Stimulated activated CD4-positive, alpha-beta T cell treated with anti-CD3 and anti-CD28 coated beads, Interleukin-12 subunit alpha, Interleukin-12 subunit beta, amount 100 ng/mL, for 4 hours (primary cell): Measurements from ENCODE around the gene PCNX4.
"Not testable (repeated sequence)": the region's sequence is repeated elsewhere in the genome, so short reads cannot be mapped to it uniquely, and the experiment has no call there.

Source experiments
- DNase-seq: peaks from one replicate; pipeline ENCODE4 v3.0.0-alpha.2; 2020

PCNX4 gene

DNA sequence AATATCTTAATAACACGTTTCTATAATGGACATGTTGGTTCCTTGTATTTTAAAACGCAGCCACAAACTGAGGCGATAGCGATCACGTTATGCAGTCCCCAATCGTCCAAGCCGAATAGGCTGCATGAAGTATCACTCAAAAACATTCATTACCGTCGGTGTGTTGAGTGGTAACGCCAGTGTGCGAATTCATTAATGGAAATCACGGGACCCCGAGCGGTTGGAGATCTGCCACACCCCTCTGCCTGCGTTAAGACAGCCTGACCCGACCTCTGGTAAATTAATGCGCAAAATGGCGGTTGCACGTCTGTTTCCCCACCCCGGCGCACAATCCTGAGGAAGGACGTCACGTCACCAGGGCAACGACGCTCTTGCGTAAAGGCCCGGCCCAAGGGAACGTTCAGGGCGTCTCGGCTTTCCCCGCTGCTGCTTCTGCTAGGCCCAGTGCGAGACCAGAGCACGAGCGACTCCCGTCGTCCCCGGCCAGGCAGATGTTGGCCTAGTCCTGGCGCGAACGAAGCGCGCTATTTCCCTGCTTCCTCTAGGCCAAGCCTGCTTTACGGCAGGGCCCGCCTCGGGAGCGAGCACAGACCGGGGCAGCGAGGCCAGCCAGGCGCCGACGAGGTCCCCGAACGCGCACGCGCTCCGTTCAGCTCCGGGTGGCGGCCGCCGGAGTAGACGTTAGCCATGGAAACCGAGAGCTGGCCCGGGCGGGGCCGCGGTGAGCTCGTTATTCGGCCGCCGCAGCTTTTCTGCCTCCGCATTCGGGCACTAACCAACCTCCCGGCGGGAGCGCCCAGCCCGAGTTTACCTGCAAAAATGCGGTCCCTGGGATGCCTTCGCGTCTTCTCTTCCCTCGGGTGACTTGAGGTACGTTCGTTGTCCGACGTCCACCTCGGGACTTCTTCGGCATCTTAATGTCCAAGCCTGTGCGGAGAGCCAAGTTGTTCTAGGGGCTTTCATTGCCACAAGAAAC is at the start of gene PCNX4:
TSS of gene PCNX4 (plus strand) at position 374 of the 976 bp plus-strand sequence. CDS start 15,716 bp downstream, outside the sequence.
- DNase-seq: peak; percentile 87

GRCh38 chr14:60047976-60048375 is 43.7 kb upstream of the PCNX4 start:
- not testable (repeated sequence) for DNase-seq

DNA sequence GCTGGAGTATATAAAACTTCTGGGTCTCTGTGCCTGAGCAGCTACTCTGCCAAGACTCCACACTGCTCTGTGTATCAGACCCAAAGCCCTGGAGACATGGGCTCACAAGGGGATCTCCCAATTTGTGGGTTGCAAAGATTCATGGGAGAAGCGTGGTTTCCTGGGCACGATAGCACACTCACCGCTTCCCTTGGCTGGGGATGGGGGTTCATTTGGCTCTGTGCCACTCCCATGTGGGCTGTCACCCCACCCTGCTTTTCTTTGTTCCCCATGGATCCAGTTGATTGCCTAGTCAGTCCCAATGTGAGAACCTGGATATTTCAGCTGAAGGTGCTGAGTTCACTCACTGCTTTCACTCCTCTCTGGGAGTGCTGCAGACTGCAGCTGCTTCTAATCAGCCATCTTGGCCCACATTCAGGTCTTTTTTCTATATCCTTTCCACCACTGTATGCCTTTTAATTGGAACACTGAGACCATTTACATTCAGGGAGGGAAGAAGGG is 40.0 kb upstream of the PCNX4 start:
- DNase-seq: no peak

DNA sequence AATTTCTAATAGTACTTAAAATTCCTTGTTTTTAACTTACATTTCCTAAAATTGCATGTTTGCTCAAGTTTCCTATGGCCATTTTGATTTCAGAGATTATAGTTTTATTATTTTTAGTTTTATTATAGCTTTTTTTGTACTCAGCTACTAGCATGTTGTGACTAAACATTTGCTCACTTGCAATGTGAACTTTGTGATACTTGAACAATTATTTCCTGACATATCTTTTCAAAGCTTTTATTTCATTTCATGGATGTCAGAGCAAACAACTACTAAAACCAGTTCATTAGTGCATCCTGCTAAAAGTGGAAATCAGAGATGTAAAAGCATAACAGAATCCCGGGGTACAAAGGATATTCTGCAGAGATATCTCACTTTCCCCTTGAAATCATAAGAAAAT is 33.6 kb upstream of the PCNX4 start:
- DNase-seq: no peak

- DNase-seq: no peak
Measured at GRCh38 chr14:60061371-60061770, 30.4 kb upstream of the PCNX4 start.

GRCh38 chr14:60064491-60065072 is 27.1 kb upstream of the PCNX4 start:
- DNase-seq: no peak

DNA sequence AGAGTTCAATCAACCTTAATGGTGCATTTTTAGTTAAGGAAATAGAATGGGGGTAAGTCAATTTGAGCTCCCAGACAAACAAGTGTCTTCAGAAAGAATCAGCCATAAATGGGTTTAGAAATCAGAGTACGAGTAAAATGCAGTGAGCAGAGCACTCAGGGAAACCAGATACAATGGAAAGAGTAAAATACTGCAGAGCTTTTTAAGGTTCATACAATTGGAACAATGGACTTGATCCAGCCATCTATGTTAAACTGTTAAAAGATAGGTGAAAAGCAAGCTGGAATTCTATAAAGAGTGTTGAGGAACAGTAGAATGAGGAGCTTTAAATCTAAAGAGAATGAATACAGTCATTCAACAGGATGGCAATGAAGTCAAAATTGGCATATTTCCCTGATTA is 23.8 kb upstream of the PCNX4 start:
- DNase-seq: no peak

GRCh38 chr14:60079723-60080122 is 12.0 kb upstream of the PCNX4 start:
- DNase-seq: no peak

- DNase-seq: no peak
Measured at GRCh38 chr14:60085085-60085484, 6.6 kb upstream of the PCNX4 start.

DNA sequence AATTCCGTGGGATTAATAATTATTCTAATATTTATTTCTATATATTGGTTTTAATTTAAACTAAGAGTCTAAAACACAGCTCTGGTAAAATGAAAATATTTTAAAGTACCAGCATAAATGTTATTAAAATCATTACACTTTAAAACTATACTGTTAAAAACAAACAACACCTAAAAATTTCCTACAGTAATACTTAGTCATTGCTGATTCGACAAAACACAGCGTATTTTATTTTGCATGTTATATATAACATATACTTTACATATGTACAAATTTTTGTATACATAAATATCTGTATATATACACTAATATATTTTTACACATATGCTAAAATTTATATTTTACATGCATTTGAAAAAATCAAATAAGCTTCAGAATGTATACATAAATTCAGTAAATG is 6.0 kb upstream of the PCNX4 start:
- DNase-seq: no peak

DNA sequence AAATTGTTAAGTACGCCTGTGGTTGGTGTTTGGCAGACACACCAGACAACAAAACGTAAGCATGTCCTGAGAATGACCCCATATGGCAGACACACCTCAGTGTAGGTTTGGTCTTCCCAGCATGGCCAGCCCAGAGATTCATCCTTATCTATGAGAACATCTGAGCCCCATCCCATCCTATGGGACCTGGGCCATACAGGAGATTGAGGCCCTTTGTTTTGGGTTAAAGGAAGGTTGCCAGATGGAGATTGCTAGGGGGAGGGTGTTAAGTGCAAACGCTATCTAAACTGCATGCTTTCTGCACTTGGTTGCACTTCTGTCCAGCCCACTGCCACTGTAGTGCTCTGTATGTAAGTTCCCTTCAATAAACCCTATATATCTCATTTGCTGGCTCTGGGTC is 4.1 kb upstream of the PCNX4 start:
- DNase-seq: no peak

DNA sequence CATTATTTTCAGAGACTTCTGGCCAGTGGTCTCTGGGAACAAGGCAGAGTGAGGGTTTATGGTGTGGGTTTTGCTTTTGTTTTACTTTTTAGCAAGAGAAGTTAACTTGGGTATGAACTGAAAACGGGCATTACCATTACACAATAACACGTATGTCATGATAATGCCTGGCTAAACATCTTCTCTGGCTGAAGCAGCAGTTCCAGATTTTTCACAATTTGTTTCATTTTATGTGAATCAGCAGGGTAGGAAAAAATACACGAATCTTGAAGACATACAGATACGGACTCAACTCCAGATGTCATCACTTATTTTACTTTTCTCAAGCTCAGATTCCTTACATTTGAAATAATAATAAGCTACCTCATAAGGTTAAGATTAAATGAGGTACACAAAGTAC is 2.5 kb upstream of the PCNX4 start:
- DNase-seq: no peak

GRCh38 chr14:60090864-60091519 is 731 bp upstream of the PCNX4 start:
- no peak for DNase-seq

GRCh38 chr14:60092526-60092920 is 800 bp downstream of the PCNX4 start:
- no peak for DNase-seq

- DNase-seq: no peak
Measured at GRCh38 chr14:60093080-60093479, 1.4 kb downstream of the PCNX4 start.

DNA sequence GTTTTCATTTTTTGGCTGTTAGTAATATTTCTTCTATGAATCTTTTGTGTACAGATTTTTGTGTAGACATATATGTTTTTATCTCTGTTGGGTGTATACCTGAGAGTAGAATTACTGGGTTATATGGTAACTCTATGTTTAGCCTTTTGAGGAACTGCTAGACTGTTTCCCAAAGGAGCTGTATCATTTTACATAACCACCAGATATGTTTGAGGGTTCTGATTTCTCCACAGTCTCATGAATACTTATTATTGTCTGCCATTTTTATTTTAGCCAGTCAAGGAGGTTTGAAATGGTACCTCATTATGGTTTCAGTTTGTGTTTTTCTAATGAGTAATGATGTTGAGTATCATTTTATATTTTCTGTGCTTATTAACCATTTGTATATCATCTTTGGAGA is 1.9 kb downstream of the PCNX4 start:
- DNase-seq: no peak

DNA sequence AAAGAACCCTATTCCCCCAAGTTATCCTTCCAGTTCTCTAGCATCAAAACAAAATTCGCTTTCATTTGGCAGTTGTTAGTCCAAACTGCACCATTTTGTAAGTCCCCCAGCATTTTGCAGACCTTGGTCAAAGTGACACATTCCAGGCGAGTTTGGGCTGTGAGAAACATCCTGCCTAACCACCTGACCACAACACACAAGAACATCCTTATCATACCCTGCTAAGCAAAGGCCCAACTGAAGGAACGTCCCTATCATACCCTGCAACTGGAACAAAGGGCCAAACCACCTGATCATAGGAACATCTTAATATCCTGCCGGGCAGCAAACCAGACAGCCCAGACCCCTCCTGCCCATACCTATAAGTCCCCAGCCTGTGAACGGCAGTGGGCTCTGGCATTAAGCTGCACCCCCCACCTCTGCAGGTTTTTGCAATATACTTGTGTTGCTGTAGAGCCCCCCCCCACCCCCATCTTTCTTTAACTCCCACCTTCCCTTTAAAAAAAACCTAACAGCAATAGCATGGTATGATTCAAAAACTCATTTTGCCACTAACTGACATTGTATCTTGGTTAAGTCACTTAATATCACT is 2.7 kb downstream of the PCNX4 start:
- DNase-seq: no peak

DNA sequence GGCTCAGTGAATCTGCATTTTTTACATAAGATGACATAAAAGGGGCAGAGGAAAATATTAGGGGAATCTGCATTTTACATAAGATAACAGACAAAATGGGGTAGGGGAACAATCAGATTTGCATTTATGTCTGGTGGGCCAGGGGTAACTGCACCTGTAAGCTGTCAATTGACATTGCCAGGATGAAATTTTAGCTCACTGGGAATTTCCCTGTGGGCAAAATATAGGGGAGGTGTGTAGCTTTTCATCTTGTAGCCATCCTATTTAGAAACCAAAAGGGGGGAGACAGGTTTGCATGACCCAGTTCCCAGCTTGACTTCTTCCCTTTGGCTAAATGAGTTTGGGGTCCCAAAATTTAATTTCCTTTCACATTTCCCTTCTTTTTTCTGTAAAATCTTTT is 3.5 kb downstream of the PCNX4 start:
- DNase-seq: no peak

- no peak for DNase-seq
Measured at GRCh38 chr14:60095781-60096450, 4.2 kb downstream of the PCNX4 start.

GRCh38 chr14:60097974-60098373 is 6.3 kb downstream of the PCNX4 start:
- DNase-seq: no peak

DNA sequence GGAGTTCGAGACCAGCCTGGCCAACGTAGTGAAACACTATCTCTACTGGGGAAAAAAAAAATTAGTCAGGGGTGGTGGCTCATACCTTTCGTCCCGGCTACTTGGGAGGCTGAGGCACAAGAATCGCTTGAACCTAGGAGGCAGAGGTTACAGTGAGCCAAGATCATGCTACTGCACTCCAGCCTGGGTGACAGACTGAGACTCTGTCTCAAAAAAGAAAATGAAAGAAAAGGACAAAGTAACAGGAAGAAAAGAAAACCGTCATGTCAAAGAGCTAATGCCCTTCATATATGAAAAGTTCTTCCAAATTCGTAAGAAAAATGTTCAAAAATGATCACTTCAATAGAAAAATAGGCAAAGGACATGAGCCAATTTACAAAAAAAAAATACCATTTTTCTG is 8.1 kb downstream of the PCNX4 start:
- DNase-seq: not testable (repeated sequence)

DNA sequence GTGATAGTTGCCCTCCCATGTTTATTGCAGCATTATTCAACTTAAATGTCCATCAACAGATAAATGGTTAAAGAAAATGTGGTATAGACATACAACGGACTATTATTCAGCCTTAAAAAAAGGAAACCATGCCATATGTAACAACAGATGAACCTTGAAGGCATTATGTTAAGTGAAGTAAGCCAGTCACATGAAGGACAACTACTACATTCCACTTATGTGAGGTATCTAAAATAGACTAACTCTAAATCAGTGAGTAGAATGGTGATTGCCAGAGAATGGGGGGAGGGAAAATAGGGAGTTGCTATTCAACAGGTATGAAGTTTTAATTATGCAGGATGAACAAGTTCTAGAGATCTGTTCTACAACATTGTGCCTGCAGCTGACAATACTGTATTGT is 10.1 kb downstream of the PCNX4 start:
- DNase-seq: no peak

- no peak for DNase-seq
Measured at GRCh38 chr14:60102389-60102788, 10.7 kb downstream of the PCNX4 start.
